OCI-LY1 (cell line): ENCODE results near the gene KATNAL1.

Source experiments
- H2AFZ ChIP-seq: fragments of 200-600 bp; sonication (generic), shearing (Covaris generic); 2 replicates; pipeline ENCODE4 v1.6.0; 2014; ENCODE audit warnings: antibody characterized with exemption, mild to moderate bottlenecking, low read length
- H3F3A ChIP-seq: fragments of 200-600 bp; sonication (generic), shearing (Covaris generic); 2 replicates; pipeline ENCODE4 v1.6.0; 2014; ENCODE audit warnings: mild to moderate bottlenecking, antibody characterized with exemption, low read length, moderate library complexity; ENCODE audit not compliant: insufficient read depth
- H3K27ac ChIP-seq: fragments of 200-600 bp; sonication (generic); 2 replicates; pipeline ENCODE4 v1.5.1; 2014; ENCODE audit warnings: low read length, mixed run types, mild to moderate bottlenecking, low read depth; ENCODE audit not compliant: poor library complexity, severe bottlenecking
- H3K27me3 ChIP-seq: fragments of 200-600 bp; sonication (generic); 2 replicates; pipeline ENCODE4 v1.6.0; 2014; ENCODE audit warnings: antibody characterized with exemption, mild to moderate bottlenecking, low read length, moderate library complexity; ENCODE audit not compliant: insufficient read depth
- H3K36me3 ChIP-seq: fragments of 200-600 bp; sonication (generic); 2 replicates; pipeline ENCODE4 v1.6.1; 2014; ENCODE audit warnings: mild to moderate bottlenecking, antibody characterized with exemption, low read length, moderate library complexity, mixed read lengths; ENCODE audit not compliant: insufficient read depth
- H3K4me1 ChIP-seq: fragments of 200-600 bp; sonication (generic); 2 replicates; pipeline ENCODE4 v1.5.1; 2014; ENCODE audit warnings: mild to moderate bottlenecking, low read length, moderate library complexity; ENCODE audit not compliant: insufficient read depth, severe bottlenecking
- H3K4me2 ChIP-seq: fragments of 200-600 bp; sonication (generic), shearing (Covaris generic); 2 replicates; pipeline ENCODE4 v1.6.1; 2014; ENCODE audit warnings: low read length
- H3K4me3 ChIP-seq: fragments of 200-600 bp; sonication (generic); 2 replicates; pipeline ENCODE4 v1.5.1; 2014; ENCODE audit warnings: low read length, low read depth, mild to moderate bottlenecking, mixed read lengths; ENCODE audit not compliant: poor library complexity, severe bottlenecking
- H3K79me2 ChIP-seq: fragments of 200-600 bp; shearing (Covaris generic); 2 replicates; pipeline ENCODE4 v1.6.1; 2016; ENCODE audit warnings: mixed run types, low read length, mixed read lengths; ENCODE audit not compliant: insufficient read depth
- H3K9ac ChIP-seq: fragments of 200-600 bp; sonication (generic), shearing (Covaris generic); 2 replicates; pipeline ENCODE4 v1.6.1; 2014; ENCODE audit warnings: mild to moderate bottlenecking, low read length, mixed read lengths
- H3K9me2 ChIP-seq: fragments of 200-600 bp; sonication (generic), shearing (Covaris generic); 2 replicates; pipeline ENCODE4 v1.6.1; 2014; ENCODE audit warnings: low read depth, mild to moderate bottlenecking, low read length, mixed read lengths
- H3K9me3 ChIP-seq: fragments of 200-600 bp; shearing (Covaris generic); 2 replicates; pipeline ENCODE4 v1.6.1; 2014; ENCODE audit warnings: low read length, mixed read lengths
- H4K20me1 ChIP-seq: fragments of 200-600 bp; sonication (generic), shearing (Covaris generic); 2 replicates; pipeline ENCODE4 v1.6.0; 2016; ENCODE audit warnings: mild to moderate bottlenecking, low read length; ENCODE audit not compliant: insufficient read depth
- EZH2 ChIP-seq: fragments of 200-600 bp; sonication (generic), shearing (Covaris generic); IDR thresholded peaks from 2 replicates; pipeline ENCODE4 v1.8.0; 2017; ENCODE audit warnings: borderline replicate concordance, mixed run types, mild to moderate bottlenecking, antibody characterized with exemption, low read length, moderate library complexity, mixed read lengths
- TF ChIP-seq, protein P1 (sequence below): fragments of 200-600 bp; sonication (generic), shearing (Covaris generic); IDR thresholded peaks from 2 replicates; pipeline ENCODE4 v1.5.1; 2017; ENCODE audit warnings: mild to moderate bottlenecking, antibody characterized with exemption, low read length, moderate library complexity, mixed read lengths

Gene KATNAL1

DNA sequence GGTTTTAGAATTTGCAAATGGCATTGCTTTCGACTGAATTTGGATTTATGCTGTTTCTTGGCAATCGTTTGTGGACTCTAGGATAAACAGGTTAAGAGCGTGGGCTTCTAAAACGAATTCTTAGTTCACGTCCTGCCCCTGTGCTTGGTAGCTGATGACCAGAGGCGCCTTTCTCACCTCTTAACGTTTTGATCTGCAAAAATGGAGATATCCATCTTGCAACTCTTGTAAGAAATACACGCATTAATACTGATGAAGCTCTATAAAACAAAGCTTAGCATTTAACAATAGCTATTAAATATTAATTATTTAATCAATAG is 580 bp upstream of the KATNAL1 start:
- Histone ChIP-seq H3K27ac (peak overlapping the region; percentile 50), H2AFZ (no peak overlapping the region)

DNA sequence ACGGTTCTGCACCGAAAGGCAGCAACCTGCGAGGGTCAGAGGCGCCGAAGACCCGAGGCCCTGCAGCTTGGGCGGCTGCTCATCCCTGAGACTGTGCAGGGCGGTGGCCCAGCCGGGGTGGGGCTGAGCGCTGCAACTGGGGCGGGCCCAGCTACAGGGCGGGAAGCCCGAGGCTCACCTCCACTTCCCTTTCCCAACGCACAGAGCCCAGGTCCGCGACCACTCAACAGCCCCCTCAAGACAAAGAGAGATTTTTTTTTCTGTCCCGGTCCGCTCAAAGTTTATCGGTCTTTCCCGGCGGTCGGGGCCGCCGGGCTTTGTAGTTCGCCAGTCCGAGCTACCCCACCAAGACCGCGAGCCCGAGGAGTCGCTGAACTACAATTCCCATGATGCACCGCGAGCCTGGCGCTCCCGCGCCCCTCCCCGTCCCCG is 573 bp downstream of the KATNAL1 start:
- Histone ChIP-seq H2AFZ (no peak overlapping the region; the same call in 1 of the 2 replicates), H3K4me3 (peak overlapping the region; percentile 97), H3K4me2 (peak overlapping the region; percentile 69), H3K36me3 (no peaks in the 10 kb centered on the region), H3K9me3 (no peaks in the 10 kb centered on the region), H4K20me1 (no peaks in the 10 kb centered on the region), H3K9me2 (no peaks in the 10 kb centered on the region), H3K27ac (peak overlapping the region; percentile 55), H3F3A (no peaks in the 10 kb centered on the region), H3K27me3 (no peaks in the 10 kb centered on the region), H3K9ac (peak overlapping the region; percentile 98), H3K4me1 (peaks cover 54% of the 10 kb centered on the region), H3K79me2 (peaks cover 41% of the 10 kb centered on the region)
- TF ChIP-seq, protein P1, sequence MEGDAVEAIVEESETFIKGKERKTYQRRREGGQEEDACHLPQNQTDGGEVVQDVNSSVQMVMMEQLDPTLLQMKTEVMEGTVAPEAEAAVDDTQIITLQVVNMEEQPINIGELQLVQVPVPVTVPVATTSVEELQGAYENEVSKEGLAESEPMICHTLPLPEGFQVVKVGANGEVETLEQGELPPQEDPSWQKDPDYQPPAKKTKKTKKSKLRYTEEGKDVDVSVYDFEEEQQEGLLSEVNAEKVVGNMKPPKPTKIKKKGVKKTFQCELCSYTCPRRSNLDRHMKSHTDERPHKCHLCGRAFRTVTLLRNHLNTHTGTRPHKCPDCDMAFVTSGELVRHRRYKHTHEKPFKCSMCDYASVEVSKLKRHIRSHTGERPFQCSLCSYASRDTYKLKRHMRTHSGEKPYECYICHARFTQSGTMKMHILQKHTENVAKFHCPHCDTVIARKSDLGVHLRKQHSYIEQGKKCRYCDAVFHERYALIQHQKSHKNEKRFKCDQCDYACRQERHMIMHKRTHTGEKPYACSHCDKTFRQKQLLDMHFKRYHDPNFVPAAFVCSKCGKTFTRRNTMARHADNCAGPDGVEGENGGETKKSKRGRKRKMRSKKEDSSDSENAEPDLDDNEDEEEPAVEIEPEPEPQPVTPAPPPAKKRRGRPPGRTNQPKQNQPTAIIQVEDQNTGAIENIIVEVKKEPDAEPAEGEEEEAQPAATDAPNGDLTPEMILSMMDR, result no peak
- TF ChIP-seq EZH2, result no peak

More for the DNA sequence above, 580 bp upstream of the KATNAL1 start:
- Histone ChIP-seq H3F3A (no peaks in the 10 kb centered on the region), H3K9ac (peak overlapping the region; percentile 98), H3K4me1 (peaks cover 43% of the 10 kb centered on the region), H3K36me3 (no peaks in the 10 kb centered on the region), H3K27me3 (no peaks in the 10 kb centered on the region), H4K20me1 (no peaks in the 10 kb centered on the region), H3K79me2 (peaks cover 29% of the 10 kb centered on the region), H3K4me2 (peak overlapping the region; percentile 69), H3K4me3 (peak overlapping the region; percentile 97), H3K9me2 (no peaks in the 10 kb centered on the region), H3K9me3 (no peaks in the 10 kb centered on the region)
- TF ChIP-seq EZH2, result no peak
- TF ChIP-seq, protein P1, result no peak

DNA sequence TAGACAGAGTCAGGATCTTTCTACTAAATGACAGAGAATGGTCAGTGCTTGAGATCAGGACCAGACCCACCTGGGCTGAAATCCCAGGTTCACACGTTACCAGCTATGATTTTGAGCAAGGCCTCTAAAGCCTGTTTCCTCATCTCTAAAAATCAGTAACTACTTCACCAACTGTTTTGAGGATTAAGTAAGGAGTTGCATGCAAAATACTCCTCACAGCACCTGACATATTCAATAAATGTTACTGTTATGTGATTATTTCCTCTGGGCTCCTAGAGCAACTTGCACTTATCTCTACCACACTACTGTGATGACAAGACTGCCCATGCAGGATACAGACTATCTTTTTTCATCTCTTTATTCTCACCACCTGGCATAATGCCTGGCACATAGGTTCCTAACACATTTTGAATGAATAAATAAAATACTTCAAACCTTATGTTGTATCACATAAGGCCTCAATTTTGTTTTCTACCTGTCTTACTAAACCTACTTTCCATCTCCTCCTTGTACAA is 1.8 kb downstream of the KATNAL1 start:
- peak overlapping the region; percentile 69 for H3K4me2 ChIP-seq
- H3K36me3 ChIP-seq, result no peaks in the 10 kb centered on the region
- H2AFZ ChIP-seq, result no peak overlapping the region
- peak overlapping the region; percentile 98 for H3K9ac ChIP-seq
- H3K9me2 ChIP-seq, result no peaks in the 10 kb centered on the region
- TF ChIP-seq EZH2, result no peak
- TF ChIP-seq, protein P1, result no peak
- H3K27ac ChIP-seq, result peak overlapping the region; percentile 55
- peak overlapping the region; percentile 97 for H3K4me3 ChIP-seq
- H4K20me1 ChIP-seq, result no peaks in the 10 kb centered on the region
- H3K27me3 ChIP-seq, result no peaks in the 10 kb centered on the region
- no peaks in the 10 kb centered on the region for H3F3A ChIP-seq
- peaks cover 53% of the 10 kb centered on the region for H3K79me2 ChIP-seq
- H3K4me1 ChIP-seq, result peaks cover 54% of the 10 kb centered on the region
- H3K9me3 ChIP-seq, result no peaks in the 10 kb centered on the region
